HG02623 (cell line): ENCODE results near the gene RNF168.
"Not testable (repeated sequence)": the region's sequence is repeated elsewhere in the genome, so short reads cannot be mapped to it uniquely, and the experiment has no call there.

Experiments
- ATAC-seq: cut with Tn5 transposase; IDR thresholded peaks from one replicate; pipeline ENCODE4 v1.9.1; 2021; ENCODE audit warnings: moderate library complexity; ENCODE audit not compliant: unreplicated experiment

RNF168 gene

DNA sequence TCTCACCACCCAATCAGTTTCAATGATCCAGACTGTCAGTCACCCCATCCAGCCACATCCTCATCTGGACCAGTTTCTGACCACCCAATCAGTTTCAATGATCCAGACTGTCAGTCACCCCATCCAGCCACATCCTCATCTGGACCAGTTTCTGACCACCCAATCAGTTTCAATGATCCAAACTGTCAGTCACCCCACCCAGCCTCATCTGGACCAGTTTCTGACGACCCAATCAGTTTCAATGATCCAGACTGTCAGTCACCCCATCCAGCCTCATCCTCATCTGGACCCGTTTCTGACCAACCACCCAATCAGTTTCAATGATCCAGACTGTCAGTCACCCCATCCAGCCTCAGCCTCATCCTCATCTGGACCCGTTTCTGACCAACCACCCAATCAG lies 33.4 kb downstream of the RNF168 start:
- not testable (repeated sequence) for ATAC-seq

DNA sequence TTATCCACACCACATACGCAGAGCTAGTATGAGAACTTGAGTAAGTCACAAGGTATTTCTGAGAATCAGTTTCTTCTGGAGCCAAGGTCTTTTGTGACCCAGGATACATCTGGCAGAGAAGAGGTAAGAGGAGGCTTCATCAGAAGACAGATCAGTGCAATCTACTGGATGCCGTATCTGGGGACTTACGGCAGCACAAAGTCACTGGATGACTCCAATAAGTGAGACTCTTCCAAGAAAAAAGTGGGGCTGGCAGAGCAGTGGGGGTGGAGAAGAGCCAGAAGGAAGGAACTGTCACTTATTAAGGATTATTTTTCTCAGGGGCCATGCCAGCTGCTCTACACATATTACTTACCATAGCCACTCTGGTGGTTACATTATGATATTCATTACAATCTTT lies 39.8 kb downstream of the RNF168 start:
- ATAC-seq = no peak

DNA sequence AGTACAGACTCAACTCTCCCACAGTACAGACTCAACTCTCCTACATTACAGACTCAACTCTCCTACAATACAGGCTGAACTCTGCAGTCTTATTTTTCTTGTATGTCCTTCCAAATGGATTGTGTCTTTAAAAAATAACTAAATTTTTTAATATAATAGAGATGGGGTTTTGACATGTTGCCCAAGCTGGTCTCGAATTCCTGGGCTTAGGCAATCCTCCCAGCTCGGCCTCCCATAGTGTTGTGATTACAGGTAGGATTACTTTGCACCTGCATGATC lies 40.2 kb downstream of the RNF168 start:
- ATAC-seq = no peak

DNA sequence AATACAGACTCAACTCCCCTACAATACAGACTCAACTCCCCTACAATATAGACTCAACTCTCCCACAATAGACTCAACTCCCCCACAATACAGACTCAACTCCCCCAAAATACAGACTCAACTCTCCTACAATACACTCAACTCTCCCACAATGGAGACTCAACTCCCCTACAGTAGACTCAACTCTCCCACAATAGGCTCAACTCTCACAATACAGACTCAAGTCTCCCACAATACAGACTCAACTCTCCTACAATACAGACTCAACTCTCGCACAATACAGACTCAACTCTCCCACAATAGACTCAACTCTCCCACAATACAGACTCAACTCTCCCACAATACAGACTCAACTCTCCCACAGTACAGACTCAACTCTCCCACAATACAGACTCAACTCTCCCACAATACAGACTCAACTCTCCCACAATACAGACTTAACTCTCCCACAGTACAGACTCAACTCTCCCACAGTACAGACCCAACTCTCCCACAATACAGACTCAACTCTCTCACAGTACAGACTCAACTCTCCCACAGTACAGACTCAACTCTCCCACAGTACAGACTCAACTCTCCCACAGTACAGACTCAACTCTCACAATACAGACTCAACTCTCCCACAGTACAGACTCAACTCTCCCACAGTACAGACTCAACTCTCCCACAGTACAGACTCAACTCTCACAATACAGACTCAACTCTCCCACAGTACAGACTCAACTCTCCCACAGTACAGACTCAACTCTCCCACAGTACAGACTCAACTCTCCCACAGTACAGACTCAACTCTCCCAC lies 40.7 kb downstream of the RNF168 start:
- ATAC-seq = not testable (repeated sequence)

DNA sequence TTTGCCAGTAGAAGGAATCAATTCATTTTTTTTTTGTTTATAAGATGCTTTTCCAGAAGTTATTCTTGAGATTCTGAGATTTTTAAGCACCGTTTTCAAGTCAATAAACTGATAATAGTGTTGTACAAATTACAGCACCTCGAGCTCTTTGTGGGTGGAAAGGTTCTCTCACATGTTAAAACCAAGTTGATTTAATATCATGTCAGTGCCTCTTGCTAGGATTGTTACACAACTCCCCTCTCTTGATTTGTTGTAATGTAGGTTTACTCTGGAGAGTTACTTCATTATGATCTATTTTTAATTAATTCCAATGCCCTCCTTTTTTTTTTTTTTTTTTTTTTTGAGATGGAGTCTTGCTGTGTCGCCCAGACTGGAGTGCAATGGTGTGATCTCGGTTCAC lies 45.5 kb downstream of the RNF168 start:
- no peak for ATAC-seq

DNA sequence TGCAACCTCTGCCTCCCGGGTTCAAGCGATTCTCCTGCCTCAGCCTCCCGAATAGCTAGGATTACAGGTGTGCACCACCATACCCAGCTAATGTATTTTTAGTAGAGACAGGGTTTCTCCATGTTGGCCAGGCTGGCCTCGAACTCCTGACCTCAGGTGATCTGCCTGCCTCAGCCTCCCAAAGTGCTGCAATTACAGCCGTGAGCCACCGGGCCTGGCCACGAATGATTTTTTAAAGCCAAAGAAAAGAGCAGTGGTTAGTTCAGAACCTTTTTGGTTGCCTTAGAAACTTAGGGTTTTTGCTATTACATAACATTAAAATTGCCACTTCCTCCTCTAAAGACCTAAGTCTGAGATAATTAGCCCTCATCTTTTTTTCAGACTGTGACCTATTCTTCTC lies 46.1 kb downstream of the RNF168 start:
- ATAC-seq = not testable (repeated sequence)

DNA sequence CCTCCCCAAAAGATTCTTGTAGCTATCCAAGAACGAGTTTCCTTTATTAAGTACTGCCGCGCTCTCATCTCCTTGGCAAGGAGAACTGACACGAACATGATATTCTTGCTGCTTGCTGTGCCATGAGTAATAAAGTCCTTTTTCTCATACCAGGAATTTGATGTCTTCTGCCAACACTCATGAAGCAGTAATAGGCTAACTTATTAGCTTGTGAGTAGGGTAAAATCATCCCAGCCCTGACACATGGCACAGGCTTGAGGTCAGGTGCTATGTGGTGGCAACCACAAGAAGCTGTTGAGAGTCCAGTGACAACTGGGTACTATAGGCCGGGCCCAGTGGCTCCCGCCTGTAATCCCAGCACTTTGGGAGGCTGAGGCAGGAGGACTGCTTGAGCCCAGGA lies 48.6 kb downstream of the RNF168 start:
- no peak for ATAC-seq

DNA sequence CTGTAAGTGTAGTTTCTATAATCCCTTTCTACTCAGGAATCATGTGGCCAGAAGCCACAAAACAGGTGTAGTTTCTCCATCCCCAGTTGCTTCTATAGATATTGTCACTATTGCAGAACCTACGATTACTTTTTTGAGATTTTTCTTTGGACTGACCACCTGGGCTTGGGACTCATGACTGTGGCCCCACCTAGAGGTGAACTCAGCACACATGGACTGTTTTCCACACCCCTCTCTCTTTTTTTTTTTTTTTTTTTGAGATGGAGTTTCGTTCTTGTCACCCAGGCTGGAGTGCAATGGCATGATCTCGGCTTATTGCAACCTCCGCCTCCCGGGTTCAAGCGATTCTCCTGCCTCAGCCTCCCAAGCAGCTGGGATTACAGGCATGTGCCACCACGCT lies 58.2 kb downstream of the RNF168 start:
- not testable (repeated sequence) for ATAC-seq

DNA sequence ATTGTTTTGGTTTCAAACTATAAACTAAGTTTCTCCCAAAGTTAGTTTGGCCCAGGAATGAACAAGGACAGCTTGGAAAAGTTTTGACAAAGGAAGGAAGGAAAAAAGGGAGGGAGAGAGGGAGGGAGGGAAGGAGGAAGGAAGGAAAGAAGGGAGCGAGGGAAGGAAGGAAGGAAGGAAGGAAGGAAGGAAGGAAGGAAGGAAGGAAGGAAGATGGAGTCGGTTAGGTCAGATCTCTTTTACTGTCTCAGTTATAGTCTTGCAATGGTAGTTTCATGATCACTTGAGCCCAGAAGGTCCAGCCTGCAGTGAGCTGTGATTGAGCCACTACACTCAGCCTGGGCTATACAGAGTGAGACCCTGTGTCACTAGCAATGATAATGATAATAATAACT lies 59.1 kb downstream of the RNF168 start:
- no peak for ATAC-seq

DNA sequence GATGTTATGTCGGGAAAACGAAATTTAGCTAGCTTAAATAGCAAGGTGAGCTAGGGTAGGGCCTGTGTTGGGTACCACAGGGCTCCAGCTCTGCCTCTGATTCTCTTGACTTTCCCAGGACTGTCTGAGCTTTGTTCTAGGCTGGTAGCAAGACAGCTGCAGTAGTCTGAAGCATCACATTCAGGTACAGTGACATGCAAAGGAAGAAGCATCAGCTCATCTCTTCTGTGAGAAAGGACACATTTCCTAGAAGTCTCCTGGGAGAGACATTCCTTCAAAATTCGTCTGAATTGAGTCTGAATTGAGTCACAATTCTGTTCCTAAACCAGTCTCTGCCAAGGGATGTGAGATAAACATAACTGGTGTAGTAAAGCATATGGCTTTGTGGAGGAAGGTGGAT lies 62.9 kb downstream of the RNF168 start:
- ATAC-seq = no peak

DNA sequence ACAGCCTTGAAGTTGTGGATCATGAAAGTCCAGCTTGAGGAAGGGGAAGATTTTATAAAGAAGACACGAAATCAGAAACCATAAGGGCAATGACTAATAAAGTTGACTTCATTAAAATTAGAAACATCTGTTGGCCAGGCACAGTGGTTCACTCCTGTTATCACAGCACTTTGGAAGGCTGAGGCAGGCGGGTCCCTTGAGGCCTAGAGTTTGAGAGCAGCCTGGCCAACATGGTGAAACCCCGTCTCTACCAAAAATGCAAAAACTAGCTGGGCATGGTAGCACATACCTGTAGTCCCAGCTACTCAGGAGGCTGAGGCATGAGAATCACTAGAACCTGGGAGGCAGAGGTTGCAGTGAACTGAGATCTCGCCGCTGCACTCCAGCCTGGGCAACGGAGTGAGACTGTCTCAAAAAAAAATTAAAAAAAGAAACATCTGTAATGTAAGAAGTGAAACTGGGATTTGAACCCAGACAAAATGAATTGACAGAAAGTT lies 63.5 kb downstream of the RNF168 start:
- ATAC-seq = no peak

DNA sequence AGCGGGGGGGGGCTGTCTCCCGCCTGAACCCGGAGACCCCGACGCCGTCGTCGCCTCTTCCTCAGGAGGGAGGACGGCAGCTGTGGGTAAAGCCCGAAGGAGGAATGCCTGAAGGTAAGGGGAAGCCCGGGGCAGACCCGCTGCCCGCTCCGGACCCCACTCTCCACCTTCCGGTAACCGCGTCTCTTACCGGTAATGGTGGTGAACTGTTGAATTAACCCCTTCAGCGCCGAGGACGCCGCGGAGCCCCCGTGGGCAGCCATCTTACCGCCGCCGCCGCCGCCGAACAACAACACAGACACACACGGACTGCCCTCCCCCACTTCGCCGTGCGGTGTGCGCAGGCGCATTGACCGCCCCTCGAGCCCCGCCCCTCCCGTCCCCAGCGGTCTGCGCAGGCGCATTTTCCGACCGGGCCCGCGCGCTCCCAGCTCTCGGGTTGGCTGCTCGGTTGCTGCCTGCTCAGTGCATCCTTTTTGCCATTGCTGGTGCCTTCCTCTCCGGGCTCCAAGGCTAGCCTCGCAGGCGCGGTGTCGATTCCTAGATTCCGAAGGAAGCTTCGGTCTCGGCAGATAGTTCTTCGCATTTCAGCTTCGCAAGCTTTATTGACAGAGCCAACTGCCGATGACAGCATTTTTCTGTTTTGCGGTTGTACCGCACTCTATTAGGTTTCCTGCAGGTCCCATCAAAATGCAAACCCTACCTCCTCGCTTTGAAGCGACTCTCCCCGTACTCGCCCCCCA lies 71.3 kb downstream of the RNF168 start, which contains the start of gene UBXN7:
Gene UBXN7, minus strand, starts transcription at position 291 of the 743 bp plus-strand sequence. Its CDS starts 28 bp downstream, at position 263.
- peak; percentile 74 for ATAC-seq

DNA sequence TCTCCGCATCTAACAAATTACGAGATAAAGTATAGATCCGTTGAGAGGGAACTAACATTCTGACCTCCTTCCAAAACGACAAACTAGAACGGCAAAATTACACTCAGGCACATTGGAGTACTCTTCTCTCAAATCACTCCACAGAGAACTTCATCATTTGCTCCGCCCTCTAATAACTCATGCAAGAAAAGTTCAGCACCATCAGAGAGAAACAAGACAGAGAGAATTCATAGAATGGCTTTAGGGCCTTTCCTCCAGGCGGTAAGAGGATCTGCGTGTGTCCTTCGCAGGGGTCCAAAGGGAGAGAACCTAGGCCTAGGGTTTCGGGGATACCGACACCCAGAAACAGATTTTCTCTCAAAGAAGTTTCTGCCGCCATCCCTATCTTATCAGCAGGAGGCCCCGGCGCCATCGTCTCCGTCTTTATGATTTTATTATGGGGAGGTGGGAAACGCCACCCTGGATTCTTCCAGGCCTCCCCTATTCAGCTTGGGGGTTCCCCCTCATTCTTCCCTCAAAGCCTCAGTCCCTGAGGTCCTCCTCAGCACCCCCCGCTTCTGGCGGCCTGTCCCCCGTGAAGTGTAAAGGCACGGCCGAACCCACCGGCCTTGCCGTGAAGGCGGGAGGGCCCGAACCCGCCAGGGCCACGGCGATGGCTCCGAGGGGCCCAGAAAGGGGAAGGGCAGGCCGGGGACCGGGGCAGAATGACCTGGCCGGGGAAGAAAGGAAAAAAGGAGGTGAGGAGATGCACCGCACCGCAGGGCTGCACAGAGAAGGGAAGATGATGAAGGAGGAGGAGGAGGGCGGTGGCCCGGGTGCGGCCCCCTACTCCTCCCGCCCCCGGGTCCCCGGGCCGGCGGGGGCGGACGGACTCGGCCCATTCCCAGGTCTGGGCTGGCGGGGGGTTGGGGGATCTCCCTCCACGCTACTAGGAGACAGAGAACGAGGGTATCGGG lies 72.1 kb downstream of the RNF168 start:
- peak; percentile 22 for ATAC-seq

DNA sequence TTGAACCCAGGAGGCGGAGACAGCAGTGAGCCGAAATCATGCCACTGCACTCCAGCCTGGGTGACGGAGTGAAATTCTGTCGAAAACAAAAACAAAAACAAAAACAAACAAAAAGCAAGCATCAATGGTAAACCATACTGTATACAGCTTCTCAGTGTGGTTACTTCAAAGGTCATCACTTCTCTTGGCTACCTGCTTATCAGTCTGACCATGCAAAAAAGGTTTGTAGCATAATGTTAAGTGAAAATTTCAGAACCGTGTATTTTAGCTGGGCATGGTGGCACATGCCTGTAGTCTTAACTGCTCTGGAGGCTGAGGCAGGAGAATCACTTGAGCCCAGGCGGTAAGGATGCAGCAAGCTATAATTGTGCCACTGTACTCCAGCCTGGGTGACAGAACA lies 75.5 kb downstream of the RNF168 start:
- no peak for ATAC-seq

DNA sequence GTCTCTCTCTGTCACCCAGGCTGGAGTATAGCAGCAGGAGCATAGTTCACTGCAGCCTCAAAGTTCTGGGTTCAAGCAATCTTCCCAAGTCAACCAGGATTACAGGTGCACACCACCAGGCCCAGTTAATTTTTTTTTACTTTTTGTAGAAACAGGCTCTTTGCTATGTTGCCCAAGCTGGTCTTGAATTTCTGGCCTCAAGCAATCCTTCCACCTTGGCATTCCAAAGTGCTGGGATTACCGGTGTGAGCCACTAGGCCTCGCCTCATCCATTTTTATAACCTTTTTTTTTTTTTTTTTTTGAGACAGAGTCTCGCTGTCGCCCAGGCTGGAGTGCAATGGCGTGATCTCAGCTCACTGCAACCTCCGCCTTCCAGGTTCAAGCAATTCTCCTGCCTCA lies 79.1 kb downstream of the RNF168 start:
- ATAC-seq = not testable (repeated sequence)

DNA sequence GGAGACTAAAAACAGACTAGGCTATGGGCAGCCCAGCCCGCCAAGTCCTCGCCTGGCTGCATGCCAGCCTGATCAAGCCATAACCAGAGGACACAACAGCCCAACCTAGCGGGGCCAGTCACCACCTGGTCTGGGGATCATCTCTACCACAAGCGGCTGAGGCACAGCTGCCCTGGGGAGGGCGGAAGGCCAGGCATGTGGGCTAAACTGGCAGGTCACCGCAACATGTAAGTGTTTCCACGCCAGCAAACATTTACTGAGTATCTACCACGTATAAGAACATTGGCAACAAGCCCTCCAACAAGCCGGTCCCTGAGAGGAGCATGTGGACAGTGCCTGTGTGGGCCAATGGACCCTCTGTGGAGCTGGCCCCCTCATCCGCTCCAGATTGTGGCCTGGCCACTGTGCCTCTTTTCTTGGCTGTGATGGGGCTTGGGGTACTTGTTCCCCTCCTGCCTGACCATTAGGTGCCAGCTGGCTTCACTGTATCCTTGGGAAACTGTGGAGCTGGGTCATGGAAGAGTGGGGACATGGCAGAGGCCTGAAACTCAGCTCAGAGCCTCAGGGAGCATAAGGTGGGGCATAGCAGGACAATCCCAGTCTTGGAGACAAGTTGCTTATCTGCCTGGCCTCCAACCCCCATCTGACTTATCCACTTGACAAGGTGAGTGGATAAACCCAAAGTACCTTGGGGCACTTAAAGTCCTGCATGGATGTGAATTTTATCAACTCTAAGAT lies 80.4 kb downstream of the RNF168 start:
- no peak for ATAC-seq

DNA sequence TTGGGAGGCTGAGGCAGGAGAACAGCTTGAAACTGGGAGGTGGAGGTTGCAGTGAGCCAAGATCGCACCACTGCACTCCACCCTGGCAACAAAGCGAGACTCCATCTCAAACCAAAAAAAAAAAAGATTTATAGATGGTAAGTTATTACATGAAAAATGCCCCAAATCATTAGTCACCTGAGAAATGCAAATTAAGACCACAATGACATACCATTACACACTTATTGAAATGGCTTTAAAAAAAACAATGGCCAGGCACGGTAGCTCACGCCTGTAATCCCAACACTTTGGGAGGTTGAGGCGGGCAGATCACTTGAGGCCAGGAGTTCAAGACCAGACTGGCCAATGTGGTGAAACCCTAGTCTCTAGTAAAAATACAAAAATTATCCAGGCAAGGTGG lies 81.9 kb downstream of the RNF168 start:
- ATAC-seq = not testable (repeated sequence)

DNA sequence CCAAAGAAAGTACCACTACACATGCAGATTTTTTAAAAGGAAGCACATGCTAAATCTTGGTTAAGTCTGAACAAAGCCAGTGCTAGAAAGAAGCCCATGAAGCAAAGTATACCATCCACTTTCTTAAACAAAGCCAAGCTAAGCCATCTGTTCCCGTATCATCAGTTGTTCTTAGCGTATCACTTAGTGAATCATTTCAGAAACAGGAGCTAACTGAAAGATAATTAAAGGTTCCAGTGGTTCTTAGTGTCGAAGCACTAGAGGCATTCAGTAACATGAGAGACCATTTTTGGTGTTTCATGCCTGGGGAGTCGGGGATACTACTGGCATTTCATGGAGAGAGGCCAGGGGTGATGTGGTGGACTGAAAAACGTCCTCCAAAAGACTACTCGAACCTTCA lies 84.2 kb downstream of the RNF168 start:
- ATAC-seq = no peak
